Endothelial cell of umbilical vein (primary cell): ENCODE data around the gene ASPHD1.
"Not testable (repeated sequence)": the region's sequence is repeated elsewhere in the genome, so short reads cannot be mapped to it uniquely, and the experiment has no call there.

ENCODE experiments used
- CTCF ChIP-seq, 2 donors: IDR thresholded peaks; 1 replicate in 1 of 2; 2 replicates in 1 of 2; pipeline ENCODE4 v1.5.1; 2011; ENCODE audit warnings: low read length in 2 of 2, mild to moderate bottlenecking in 2 of 2, moderate library complexity in 2 of 2, control low read depth in 1 of 2, inconsistent platforms in 1 of 2, low read depth in 1 of 2; ENCODE audit not compliant: insufficient read depth in 1 of 2; ENCODE audit errors: extremely low read depth in 1 of 2
- EZH2 ChIP-seq: IDR thresholded peaks from 2 replicates; pipeline ENCODE4 v1.6.1; 2012; ENCODE audit warnings: borderline replicate concordance, low read depth, mild to moderate bottlenecking, moderate library complexity, low read length, inconsistent platforms; ENCODE audit not compliant: severe bottlenecking
- POLR2A ChIP-seq: IDR thresholded peaks from 2 replicates; pipeline ENCODE4 v1.6.1; 2012; ENCODE audit warnings: low read depth, mild to moderate bottlenecking, control low read depth, low read length

DNA sequence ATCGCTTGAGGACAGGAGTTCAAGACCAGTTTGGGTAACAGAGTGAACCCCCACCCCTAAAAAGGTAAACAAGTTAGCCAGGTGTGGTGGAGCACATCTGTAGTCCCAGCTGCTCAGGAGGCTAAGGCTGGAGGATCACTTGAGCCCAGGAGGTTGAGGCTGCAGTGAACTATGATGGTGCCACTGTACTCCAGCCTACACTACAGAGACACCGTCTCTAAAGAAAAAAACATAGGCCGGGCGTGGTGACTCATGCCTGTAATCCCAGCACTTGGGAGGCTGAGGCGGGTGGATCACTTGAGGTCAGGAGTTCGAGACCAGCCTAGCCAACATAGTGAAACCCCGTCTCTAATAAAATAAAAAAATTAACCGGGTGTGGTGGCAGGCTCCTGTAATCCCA is 31.2 kb upstream of the ASPHD1 start:
- not testable (repeated sequence) for TF ChIP-seq EZH2; CTCF (IDR thresholded peaks at IDR 0.05; ENCODE audit: extremely low read depth in 1 of 2, insufficient read depth in 1 of 2, low read depth in 1 of 2, low read length in 2 of 2); POLR2A
